Upper lobe of right lung (tissue), 1 donor: ENCODE results near the gene AMER3. TPM values are rescaled to one million over a fixed set of nuclear protein-coding genes. Genes with fewer than 3 reads are reported as not detected.

Experiments
- ATAC-seq: fragments of 200-7000 bp; cut with Tn5 transposase; one replicate; pipeline ENCODE4 v1.9.1; 2020; ENCODE audit warnings: mild to moderate bottlenecking, moderate library complexity
- DNase-seq: peaks from one replicate; pipeline ENCODE4 v3.0.0-alpha.2; 2020
- H3K27ac ChIP-seq: fragments of 200-600 bp; one replicate; pipeline ENCODE4 v1.8.0; 2022
- H3K27me3 ChIP-seq: fragments of 200-600 bp; one replicate; pipeline ENCODE4 v1.8.0; 2022; ENCODE audit warnings: mild to moderate bottlenecking
- H3K36me3 ChIP-seq: fragments of 200-600 bp; one replicate; pipeline ENCODE4 v1.8.0; 2022
- H3K4me1 ChIP-seq: fragments of 200-600 bp; one replicate; pipeline ENCODE4 v1.8.0; 2022
- H3K4me3 ChIP-seq: fragments of 200-600 bp; one replicate; pipeline ENCODE4 v1.8.0; 2022; ENCODE audit warnings: mild to moderate bottlenecking
- H3K9me3 ChIP-seq: fragments of 200-600 bp; one replicate; pipeline ENCODE4 v1.8.0; 2022
- intact Hi-C: fragments of 100-400 bp; cut with DNase I; formaldehyde crosslinking; loops from one replicate; pipeline ENCODE4 v1.11.0; 2022
- total RNA-seq: library from RNA; stranded (reverse); fragmentation: NEBNext Ultra II Directional; extraction: Animal tissue kit (Norgen Biotek cat#: 25700); gene quantifications from one replicate; pipeline ENCODE4 v1.2.1, GENCODE V29; 2021
- TF ChIP-seq, protein P1 (sequence below): fragments of 200-600 bp; IDR thresholded peaks from one replicate; pipeline ENCODE4 v1.8.0; 2022; ENCODE audit warnings: antibody characterized with exemption
- donor health status: DM: no; HTN: yes; CAD: no; lungs with severe emphysema.

Gene AMER3
- total RNA-seq, 1 donor from 2014 or later: not detected

DNA sequence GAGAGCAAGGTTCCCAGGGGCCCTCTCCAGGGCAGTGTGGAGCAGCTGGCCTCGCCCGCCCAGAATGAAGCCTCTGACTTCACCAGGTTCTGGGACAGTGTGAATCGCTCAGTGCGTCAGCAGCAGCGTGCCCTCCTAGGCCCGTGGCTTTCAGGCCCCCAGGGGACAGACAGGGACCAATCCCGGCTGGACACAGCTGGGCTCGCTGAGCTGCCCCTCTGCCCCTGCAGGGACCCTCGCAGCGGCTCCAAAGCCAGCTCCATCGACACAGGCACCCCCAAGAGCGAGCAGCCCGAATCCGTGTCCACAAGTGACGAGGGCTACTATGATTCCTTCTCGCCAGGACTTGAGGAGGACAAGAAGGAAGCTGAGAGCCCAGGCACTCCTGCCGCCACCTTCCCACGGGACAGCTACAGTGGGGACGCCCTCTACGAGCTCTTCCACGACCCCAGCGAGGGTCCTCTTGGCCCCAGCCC is 7.6 kb downstream of the AMER3 start:
- Histone ChIP-seq H3K9me3 (no peaks in the 10 kb centered on the region), H3K36me3 (no peaks in the 10 kb centered on the region), H3K27me3 (peaks cover 11% of the 10 kb centered on the region), H3K27ac (no peak overlapping the region), H3K4me1 (no peaks in the 10 kb centered on the region), H3K4me3 (no peak overlapping the region)
- TF ChIP-seq, protein P1, sequence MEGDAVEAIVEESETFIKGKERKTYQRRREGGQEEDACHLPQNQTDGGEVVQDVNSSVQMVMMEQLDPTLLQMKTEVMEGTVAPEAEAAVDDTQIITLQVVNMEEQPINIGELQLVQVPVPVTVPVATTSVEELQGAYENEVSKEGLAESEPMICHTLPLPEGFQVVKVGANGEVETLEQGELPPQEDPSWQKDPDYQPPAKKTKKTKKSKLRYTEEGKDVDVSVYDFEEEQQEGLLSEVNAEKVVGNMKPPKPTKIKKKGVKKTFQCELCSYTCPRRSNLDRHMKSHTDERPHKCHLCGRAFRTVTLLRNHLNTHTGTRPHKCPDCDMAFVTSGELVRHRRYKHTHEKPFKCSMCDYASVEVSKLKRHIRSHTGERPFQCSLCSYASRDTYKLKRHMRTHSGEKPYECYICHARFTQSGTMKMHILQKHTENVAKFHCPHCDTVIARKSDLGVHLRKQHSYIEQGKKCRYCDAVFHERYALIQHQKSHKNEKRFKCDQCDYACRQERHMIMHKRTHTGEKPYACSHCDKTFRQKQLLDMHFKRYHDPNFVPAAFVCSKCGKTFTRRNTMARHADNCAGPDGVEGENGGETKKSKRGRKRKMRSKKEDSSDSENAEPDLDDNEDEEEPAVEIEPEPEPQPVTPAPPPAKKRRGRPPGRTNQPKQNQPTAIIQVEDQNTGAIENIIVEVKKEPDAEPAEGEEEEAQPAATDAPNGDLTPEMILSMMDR: no peak
- no peak for DNase-seq
- ATAC-seq: no peak
- intact Hi-C loops: no loop called here

DNA sequence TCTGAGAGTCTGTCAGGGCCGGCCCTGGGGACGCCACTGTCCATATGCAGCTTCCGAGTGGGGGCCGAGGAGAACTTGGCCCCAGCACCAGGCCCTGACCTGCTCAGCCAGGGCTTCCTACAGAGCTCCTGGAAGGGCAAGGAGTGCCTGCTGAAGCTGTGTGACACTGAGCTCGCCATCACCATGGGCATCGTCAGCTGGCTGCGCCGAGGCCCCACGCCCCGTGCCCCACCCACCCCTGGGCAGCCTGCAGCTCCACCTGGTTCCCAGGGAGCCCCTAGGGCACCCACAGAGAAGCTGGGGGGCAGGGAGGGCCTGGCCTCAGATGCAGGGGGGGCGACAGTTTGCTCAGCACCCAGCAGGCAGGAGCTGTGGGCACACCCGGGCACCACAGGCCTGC is 8.1 kb downstream of the AMER3 start:
- H3K36me3 ChIP-seq: no peaks in the 10 kb centered on the region
- no peaks in the 10 kb centered on the region for H3K4me1 ChIP-seq
- intact Hi-C loops: no loop called here
- DNase-seq (no peak), ATAC-seq (no peak)
- H3K4me3 ChIP-seq: no peak overlapping the region
- no peaks in the 10 kb centered on the region for H3K9me3 ChIP-seq
- TF ChIP-seq, protein P1: no peak
- H3K27ac ChIP-seq: no peak overlapping the region
- H3K27me3 ChIP-seq: peaks cover 8% of the 10 kb centered on the region

DNA sequence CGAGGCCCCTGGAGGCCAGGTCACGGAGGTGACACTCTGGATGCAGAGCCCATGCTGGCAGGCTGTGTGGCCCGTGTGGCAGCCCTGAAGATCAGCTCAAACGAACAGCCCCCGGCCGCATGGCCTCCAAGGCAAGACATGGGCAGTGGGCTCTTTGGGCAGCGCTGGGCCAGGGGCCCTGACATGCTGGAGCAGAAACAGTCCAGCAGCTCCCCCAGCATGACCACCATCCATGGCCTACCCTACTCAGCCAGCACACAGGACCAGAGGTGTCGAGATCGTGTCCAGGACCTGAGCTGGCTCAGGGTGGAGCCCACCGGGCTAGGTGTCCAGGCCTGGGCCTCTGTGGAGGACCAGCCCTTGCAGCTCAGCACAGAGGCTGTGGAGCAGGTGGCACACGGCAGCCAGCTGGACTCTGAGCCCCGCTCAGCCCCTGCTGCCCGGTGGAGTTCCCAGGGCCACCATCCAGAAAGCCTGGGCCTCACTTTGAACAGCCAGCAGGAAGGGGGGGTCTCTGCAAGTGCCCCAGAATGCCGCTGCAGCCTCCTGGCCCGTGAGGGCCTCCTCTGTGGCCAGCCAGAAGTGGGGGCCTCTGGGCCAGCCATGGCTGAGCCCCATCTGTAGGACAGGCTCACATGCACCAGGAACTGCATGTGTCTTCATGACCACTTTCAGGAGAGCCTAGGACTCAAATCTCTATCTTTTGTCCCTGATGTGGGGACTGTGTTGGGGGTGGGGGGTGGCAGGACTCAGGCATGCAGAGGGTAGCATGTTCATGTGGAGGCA is 8.9 kb downstream of the AMER3 start:
- ATAC-seq (no peak), DNase-seq (no peak)
- intact Hi-C loops: no loop called here
- Histone ChIP-seq H3K27ac (no peak overlapping the region), H3K4me1 (no peaks in the 10 kb centered on the region), H3K36me3 (no peaks in the 10 kb centered on the region), H3K27me3 (peaks cover 8% of the 10 kb centered on the region), H3K9me3 (no peaks in the 10 kb centered on the region), H3K4me3 (no peak overlapping the region)
- TF ChIP-seq, protein P1: no peak

DNA sequence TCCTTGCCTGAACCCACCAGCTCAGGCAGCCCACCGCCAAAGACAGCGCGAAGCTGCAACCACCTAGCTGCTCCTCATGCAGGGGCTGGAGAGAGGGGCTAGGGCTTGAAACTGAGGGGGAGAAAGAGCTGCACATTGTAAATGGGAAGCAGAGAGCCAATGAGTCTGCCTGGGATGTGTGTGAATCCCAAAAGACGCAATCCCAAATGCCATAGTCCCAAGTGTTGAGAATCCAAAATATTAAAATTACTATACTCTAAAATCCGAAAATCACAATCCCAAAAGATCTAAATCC is 9.4 kb downstream of the AMER3 start:
- Histone ChIP-seq H3K4me3 (no peak overlapping the region), H3K27ac (no peak overlapping the region), H3K36me3 (no peaks in the 10 kb centered on the region), H3K9me3 (no peaks in the 10 kb centered on the region), H3K27me3 (peaks cover 8% of the 10 kb centered on the region), H3K4me1 (no peaks in the 10 kb centered on the region)
- TF ChIP-seq, protein P1: no peak
- ATAC-seq (no peak), DNase-seq (no peak)
- intact Hi-C loops: no loop called here

DNA sequence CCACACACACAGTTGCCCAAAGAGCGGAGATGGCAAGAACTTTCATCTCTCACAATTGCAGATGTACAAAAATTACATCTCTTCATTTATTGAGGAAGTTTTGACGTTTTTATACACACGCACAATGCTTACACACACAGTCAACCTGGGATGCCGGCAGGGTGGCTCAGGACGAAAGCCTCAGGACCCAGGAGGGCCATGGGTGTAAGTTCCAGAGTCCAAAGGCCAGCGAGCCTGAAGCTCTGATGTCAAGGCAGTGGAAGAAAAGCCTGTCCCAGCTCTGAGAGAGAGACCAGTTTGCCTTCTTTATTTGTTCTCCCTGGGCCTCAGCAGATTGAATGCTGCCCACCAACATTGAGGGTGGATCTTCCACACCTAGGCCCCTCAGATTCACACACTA is 10.1 kb downstream of the AMER3 start:
- H3K27ac ChIP-seq: no peak overlapping the region
- intact Hi-C loops: no loop called here
- H3K4me1 ChIP-seq: no peaks in the 10 kb centered on the region
- DNase-seq: no peak
- TF ChIP-seq, protein P1: no peak
- peaks cover 3% of the 10 kb centered on the region for H3K27me3 ChIP-seq
- no peaks in the 10 kb centered on the region for H3K9me3 ChIP-seq
- H3K4me3 ChIP-seq: no peak overlapping the region
- ATAC-seq: no peak
- H3K36me3 ChIP-seq: no peaks in the 10 kb centered on the region
